Neural cell (in vitro differentiated cells): ENCODE data around the gene WTAP. TPM values are rescaled to one million over a fixed set of nuclear protein-coding genes. Genes with fewer than 3 reads are reported as not detected.

Source experiments
- H2AFZ ChIP-seq: fragments of 200-600, 300-800 bp; sonication (generic), shearing (Covaris generic); 2 replicates; pipeline ENCODE4 v1.6.0; 2014; ENCODE audit warnings: low read depth, mild to moderate bottlenecking, antibody characterized with exemption, low read length, moderate library complexity
- H3F3A ChIP-seq: fragments of 200-600 bp; shearing (Covaris generic); 2 replicates; pipeline ENCODE4 v1.6.1; 2016; ENCODE audit warnings: mild to moderate bottlenecking, moderate library complexity, mixed read lengths, antibody characterized with exemption, low read length; ENCODE audit not compliant: insufficient read depth, poor library complexity, severe bottlenecking
- H3K27ac ChIP-seq: fragments of 200-600, 300-800 bp; sonication (generic), shearing (Covaris generic); 2 replicates; pipeline ENCODE4 v1.5.1; 2014; ENCODE audit warnings: mild to moderate bottlenecking, low read length, moderate library complexity
- H3K27me3 ChIP-seq: fragments of 300-800, 200-600 bp; sonication (generic), shearing (Covaris generic); 2 replicates; pipeline ENCODE4 v1.6.0; 2014; ENCODE audit warnings: mild to moderate bottlenecking, low read depth, low read length, moderate library complexity; ENCODE audit not compliant: insufficient read depth
- H3K36me3 ChIP-seq: fragments of 300-800, 200-600 bp; sonication (generic), shearing (Covaris generic); 2 replicates; pipeline ENCODE4 v1.5.1; 2014; ENCODE audit warnings: mild to moderate bottlenecking, antibody characterized with exemption, low read length, moderate library complexity; ENCODE audit not compliant: insufficient read depth
- H3K4me2 ChIP-seq: fragments of 300-800, 200-600 bp; sonication (generic), shearing (Covaris generic); 2 replicates; pipeline ENCODE4 v1.6.0; 2014; ENCODE audit warnings: mild to moderate bottlenecking, low read length
- H3K4me3 ChIP-seq: fragments of 300-800, 200-600 bp; sonication (generic), shearing (Covaris generic); 2 replicates; pipeline ENCODE4 v1.5.1; 2014; ENCODE audit warnings: mild to moderate bottlenecking, low read length, moderate library complexity
- H3K79me2 ChIP-seq: fragments of 200-600 bp; shearing (Covaris generic); replicated peaks from 2 replicates; pipeline ENCODE4 v1.6.0; 2014; ENCODE audit warnings: mild to moderate bottlenecking, low read length, moderate library complexity; ENCODE audit not compliant: insufficient read depth
- H3K9ac ChIP-seq: fragments of 300-800, 200-600 bp; sonication (generic), shearing (Covaris generic); 2 replicates; pipeline ENCODE4 v1.6.1; 2016; ENCODE audit warnings: mild to moderate bottlenecking, low read length, mixed read lengths
- H3K9me2 ChIP-seq: fragments of 200-600 bp; shearing (Covaris generic); 2 replicates; pipeline ENCODE4 v1.6.1; 2016; ENCODE audit warnings: mild to moderate bottlenecking, low read length, mixed read lengths; ENCODE audit not compliant: insufficient read depth
- H3K9me3 ChIP-seq: fragments of 200-600, 300-800 bp; sonication (generic), shearing (Covaris generic); 2 replicates; pipeline ENCODE4 v1.6.1; 2016; ENCODE audit warnings: mild to moderate bottlenecking, mixed run types, low read length, moderate library complexity, mixed read lengths
- H4K20me1 ChIP-seq: fragments of 200-600 bp; shearing (Covaris generic); 2 replicates; pipeline ENCODE4 v1.6.1; 2016; ENCODE audit warnings: mild to moderate bottlenecking, mixed run types; ENCODE audit not compliant: insufficient read depth
- CTCF ChIP-seq: fragments of 450-650 bp; IDR thresholded peaks from 2 replicates; pipeline ENCODE4 v1.5.1; 2014; ENCODE audit warnings: antibody characterized with exemption, mild to moderate bottlenecking, moderate library complexity; ENCODE audit not compliant: poor library complexity, severe bottlenecking
- EZH2 ChIP-seq: fragments of 200-600, 300-800 bp; shearing (Covaris generic), sonication (generic); IDR thresholded peaks from 2 replicates; pipeline ENCODE4 v1.6.1; 2014; ENCODE audit warnings: antibody characterized with exemption, low read length, borderline replicate concordance, mild to moderate bottlenecking; ENCODE audit not compliant: insufficient read depth, poor library complexity, severe bottlenecking
- POLR2AphosphoS5 ChIP-seq: IDR thresholded peaks from 2 replicates; pipeline ENCODE4 v1.6.1; 2012
- RAD21 ChIP-seq: fragments of 450-650 bp; conservative IDR thresholded peaks from 2 replicates; pipeline ENCODE4 v1.6.1; 2014; ENCODE audit warnings: antibody characterized with exemption, mild to moderate bottlenecking, moderate library complexity
- REST ChIP-seq: IDR thresholded peaks from 2 replicates; pipeline ENCODE4 v1.6.1; 2012; ENCODE audit warnings: borderline replicate concordance
- SMC3 ChIP-seq: fragments of 450-650 bp; conservative IDR thresholded peaks from 2 replicates; pipeline ENCODE4 v1.6.1; 2014; ENCODE audit warnings: antibody characterized with exemption, mild to moderate bottlenecking, moderate library complexity; ENCODE audit not compliant: poor library complexity
- TAF1 ChIP-seq: IDR thresholded peaks from 2 replicates; pipeline ENCODE4 v1.6.1; 2012; ENCODE audit warnings: low read depth
- polyA plus RNA-seq: library from polyadenylated mRNA; depleted of rRNA; stranded (reverse); fragments of >200 nt; gene quantifications from 2 replicates; pipeline ENCODE4 v1.2.3, GENCODE V29; 2014

WTAP gene
- polyA plus RNA-seq, 1 donor from 2014 or later, result 94.1 TPM

GRCh38 chr6:159777240-159777904 is 50.1 kb downstream of the WTAP start:
- no peak overlapping the region for H2AFZ ChIP-seq
- H3F3A ChIP-seq, result no peaks in the 10 kb centered on the region
- H3K4me3 ChIP-seq, result no peak overlapping the region
- H3K79me2 ChIP-seq, result no peaks in the 10 kb centered on the region
- no peak overlapping the region for H3K9ac ChIP-seq
- no peak overlapping the region for H3K4me2 ChIP-seq
- no peak overlapping the region for H3K27ac ChIP-seq
- H3K36me3 ChIP-seq, result peaks cover 18% of the 10 kb centered on the region
- no peaks in the 10 kb centered on the region for H4K20me1 ChIP-seq
- no peaks in the 10 kb centered on the region for H3K9me3 ChIP-seq
- no peaks in the 10 kb centered on the region for H3K27me3 ChIP-seq
- no peak for TF ChIP-seq EZH2
- no peak for TF ChIP-seq TAF1
- TF ChIP-seq POLR2AphosphoS5, result peak; percentile 5
- no peak for TF ChIP-seq CTCF
- no peaks in the 10 kb centered on the region for H3K9me2 ChIP-seq

GRCh38 chr6:159778131-159778530 is 50.8 kb downstream of the WTAP start:
- Histone ChIP-seq H3K4me2 (no peak overlapping the region), H3K36me3 (peaks cover 22% of the 10 kb centered on the region), H3K79me2 (no peaks in the 10 kb centered on the region), H2AFZ (no peak overlapping the region), H3K27me3 (no peaks in the 10 kb centered on the region), H3K9ac (no peak overlapping the region), H3K27ac (no peak overlapping the region), H3K9me3 (no peaks in the 10 kb centered on the region), H3K4me3 (no peak overlapping the region), H3F3A (no peaks in the 10 kb centered on the region), H3K9me2 (no peaks in the 10 kb centered on the region), H4K20me1 (no peaks in the 10 kb centered on the region)
- TF ChIP-seq POLR2AphosphoS5 (no peak), SMC3 (no peak), REST (no peak), TAF1 (no peak), RAD21 (no peak)

GRCh38 chr6:159778542-159779103 is 51.3 kb downstream of the WTAP start:
- no peak for TF ChIP-seq REST
- TF ChIP-seq RAD21, result no peak
- no peak for TF ChIP-seq EZH2
- Histone ChIP-seq H3K4me2 (no peak overlapping the region), H3K4me3 (no peak overlapping the region), H2AFZ (no peak overlapping the region), H3F3A (no peaks in the 10 kb centered on the region), H3K36me3 (peaks cover 22% of the 10 kb centered on the region), H3K9ac (no peak overlapping the region), H3K79me2 (no peaks in the 10 kb centered on the region), H3K27ac (no peak overlapping the region), H3K27me3 (no peaks in the 10 kb centered on the region), H3K9me2 (no peaks in the 10 kb centered on the region), H4K20me1 (no peaks in the 10 kb centered on the region), H3K9me3 (no peaks in the 10 kb centered on the region)
